Esophagus squamous epithelium (tissue), 5 donors: Measurements from ENCODE around the gene DEDD. TPM values are rescaled to one million over a fixed set of nuclear protein-coding genes. Genes with fewer than 3 reads are reported as not detected.
A peak's percentile ranks its signal among the peaks of the same experiment; 100 is the strongest.

Experiments used
- DNase-seq: peaks from one replicate; lab custom pipeline; 2025; lab: John Stamatoyannopoulos, UW
- H3K27ac ChIP-seq, 4 donors: fragments of 200-600 bp; sonication (generic); one replicate each; pipeline ENCODE4 v1.5.1; 2016 to 2019; ENCODE audit warnings: mild to moderate bottlenecking in 1 of 4
- H3K27me3 ChIP-seq, 4 donors: fragments of 200-600 bp; sonication (generic); 1 replicate in 3 of 4; 2 replicates in 1 of 4; pipeline versions ENCODE4 v1.5.1 to v1.6.0; 2017 to 2021; ENCODE audit warnings: antibody characterized with exemption in 1 of 4
- H3K36me3 ChIP-seq, 3 donors: fragments of 200-600 bp; sonication (generic); one replicate each; pipeline ENCODE4 v1.5.1; 2016 to 2019
- H3K4me1 ChIP-seq, 3 donors: fragments of 200-600 bp; sonication (generic); one replicate each; pipeline ENCODE4 v1.5.1; 2017 to 2019
- H3K4me3 ChIP-seq, 4 donors: fragments of 200-600 bp; sonication (generic); 1 replicate in 3 of 4; 2 replicates in 1 of 4; pipeline ENCODE4 v1.5.1; 2016 to 2019; ENCODE audit warnings: mild to moderate bottlenecking in 2 of 4, moderate library complexity in 1 of 4
- H3K9me3 ChIP-seq, 3 donors: fragments of 200-600 bp; sonication (generic); one replicate each; pipeline ENCODE4 v1.5.1; 2016 to 2019
- POLR2A ChIP-seq, 4 donors: fragments of 450-650 bp; IDR thresholded peaks; one replicate each; pipeline ENCODE4 v1.6.1; 2017; ENCODE audit warnings: antibody characterized with exemption in 4 of 4, mild to moderate bottlenecking in 4 of 4, moderate library complexity in 3 of 4
- WGBS, 2 donors: methylation state at CpG; one replicate each; pipeline ENCODE4 v1.1.5; 2018; 5-methylcytosine and 5-hydroxymethylcytosine counted together
- intact Hi-C: fragments of 100-400 bp; cut with DNase I; formaldehyde crosslinking; loops from one replicate; pipeline ENCODE4 v1.15.0; 2022
- total RNA-seq, 4 donors: library from RNA; depleted of rRNA; stranded (reverse); fragments of >200 nt; gene quantifications; one replicate each; pipeline ENCODE4 v1.1.0, GENCODE V29; 2016
- TF ChIP-seq, protein P1 (sequence below), 6 experiments: fragments of 450-650 bp in 4 of 6; fragments of 200-600 bp in 2 of 6; sonication (generic) in 2 of 6; IDR thresholded peaks; one replicate each; pipeline ENCODE4 v1.5.1; 2016 to 2019; ENCODE audit warnings: antibody characterized with exemption in 6 of 6, mild to moderate bottlenecking in 4 of 6, moderate library complexity in 4 of 6
- donor health status: DM: yes; HTN: yes; CAD: no.

DEDD gene
- total RNA-seq, 4 donors from 2014 or later: 16.6 to 32.8 (median 27.2) TPM

DNA sequence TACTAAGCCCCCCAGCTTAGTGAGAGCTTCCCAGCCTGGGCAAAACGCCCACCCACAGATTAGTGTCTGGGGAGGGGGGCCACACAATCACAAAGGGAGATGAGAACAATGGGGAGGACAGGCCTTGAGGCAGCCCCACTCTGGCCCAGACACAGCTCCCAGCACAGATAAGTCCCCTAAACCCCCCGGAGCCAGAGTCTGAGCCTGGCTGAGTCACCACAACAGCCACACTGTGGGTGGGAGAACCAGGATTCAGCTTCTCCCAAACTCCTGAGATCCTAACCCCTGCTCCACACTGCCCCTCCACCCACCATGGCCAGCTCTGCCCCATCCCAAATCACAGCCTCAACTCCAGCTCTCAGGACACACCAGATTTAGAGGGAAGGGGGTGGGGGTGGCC is 47.3 kb downstream of the DEDD start:
- Histone ChIP-seq H3K36me3 (peaks cover 0 to 3% (median 0%) of the 10 kb centered on the region in 3 donors), H3K4me1 (peaks cover 33 to 86% (median 34%) of the 10 kb centered on the region in 3 donors), H3K4me3 (peak overlapping the region; percentile 50 to 65 (median 64)), H3K27ac (peak overlapping the region; percentile 89 to 97 (median 94)), H3K9me3 (no peaks in the 10 kb centered on the region), H3K27me3 (no peaks in the 10 kb centered on the region)
- DNase-seq: no peak
- intact Hi-C loops: no loop called here
- WGBS, 2 donors: 57% methylated on average over 1 of the region's 2 CpGs; no CpG with 5 or more reads in 1 of the 2 donors
- TF ChIP-seq POLR2A (IDR thresholded peaks at IDR 0.05): no peak
- TF ChIP-seq, protein P1, sequence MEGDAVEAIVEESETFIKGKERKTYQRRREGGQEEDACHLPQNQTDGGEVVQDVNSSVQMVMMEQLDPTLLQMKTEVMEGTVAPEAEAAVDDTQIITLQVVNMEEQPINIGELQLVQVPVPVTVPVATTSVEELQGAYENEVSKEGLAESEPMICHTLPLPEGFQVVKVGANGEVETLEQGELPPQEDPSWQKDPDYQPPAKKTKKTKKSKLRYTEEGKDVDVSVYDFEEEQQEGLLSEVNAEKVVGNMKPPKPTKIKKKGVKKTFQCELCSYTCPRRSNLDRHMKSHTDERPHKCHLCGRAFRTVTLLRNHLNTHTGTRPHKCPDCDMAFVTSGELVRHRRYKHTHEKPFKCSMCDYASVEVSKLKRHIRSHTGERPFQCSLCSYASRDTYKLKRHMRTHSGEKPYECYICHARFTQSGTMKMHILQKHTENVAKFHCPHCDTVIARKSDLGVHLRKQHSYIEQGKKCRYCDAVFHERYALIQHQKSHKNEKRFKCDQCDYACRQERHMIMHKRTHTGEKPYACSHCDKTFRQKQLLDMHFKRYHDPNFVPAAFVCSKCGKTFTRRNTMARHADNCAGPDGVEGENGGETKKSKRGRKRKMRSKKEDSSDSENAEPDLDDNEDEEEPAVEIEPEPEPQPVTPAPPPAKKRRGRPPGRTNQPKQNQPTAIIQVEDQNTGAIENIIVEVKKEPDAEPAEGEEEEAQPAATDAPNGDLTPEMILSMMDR (IDR thresholded peaks at IDR 0.05): no peak

DNA sequence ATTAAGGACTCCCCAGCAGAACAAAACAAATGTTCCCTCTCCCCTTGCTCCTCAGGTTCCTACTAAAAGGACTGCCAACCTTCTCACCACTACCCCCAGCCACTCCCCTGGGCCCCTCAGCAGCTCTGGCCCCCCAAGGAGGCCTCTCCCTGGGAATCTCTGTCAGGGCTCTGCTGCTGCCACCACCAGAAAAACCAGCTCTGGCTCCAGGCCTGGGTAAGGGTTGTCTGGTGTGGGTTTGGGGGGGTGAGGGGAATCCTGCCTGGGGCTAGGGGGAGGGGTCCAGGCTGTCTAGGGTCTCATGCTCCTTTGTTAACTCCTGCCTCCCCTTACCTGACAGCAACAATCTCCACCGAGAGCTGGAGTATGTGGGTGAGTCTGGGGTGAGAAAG is 47.9 kb downstream of the DEDD start:
- no peaks in the 10 kb centered on the region for H3K9me3 ChIP-seq
- TF ChIP-seq POLR2A (IDR thresholded peaks at IDR 0.05): no peak
- TF ChIP-seq, protein P1 (IDR thresholded peaks at IDR 0.05): no peak
- 80% methylated on average over 1 of the region's 1 CpG; no CpG with 5 or more reads in 1 of the 2 donors for WGBS, 2 donors
- peak overlapping the region; percentile 50 to 65 (median 64) for H3K4me3 ChIP-seq
- intact Hi-C loops: no loop called here
- peaks cover 0 to 8% (median 0%) of the 10 kb centered on the region in 3 donors for H3K36me3 ChIP-seq
- DNase-seq: no peak
- H3K4me1 ChIP-seq: peaks cover 31 to 86% (median 32%) of the 10 kb centered on the region in 3 donors
- peaks cover 0 to 4% (median 0%) of the 10 kb centered on the region in 4 donors for H3K27me3 ChIP-seq
- peak overlapping the region; percentile 89 to 97 (median 94) for H3K27ac ChIP-seq

DNA sequence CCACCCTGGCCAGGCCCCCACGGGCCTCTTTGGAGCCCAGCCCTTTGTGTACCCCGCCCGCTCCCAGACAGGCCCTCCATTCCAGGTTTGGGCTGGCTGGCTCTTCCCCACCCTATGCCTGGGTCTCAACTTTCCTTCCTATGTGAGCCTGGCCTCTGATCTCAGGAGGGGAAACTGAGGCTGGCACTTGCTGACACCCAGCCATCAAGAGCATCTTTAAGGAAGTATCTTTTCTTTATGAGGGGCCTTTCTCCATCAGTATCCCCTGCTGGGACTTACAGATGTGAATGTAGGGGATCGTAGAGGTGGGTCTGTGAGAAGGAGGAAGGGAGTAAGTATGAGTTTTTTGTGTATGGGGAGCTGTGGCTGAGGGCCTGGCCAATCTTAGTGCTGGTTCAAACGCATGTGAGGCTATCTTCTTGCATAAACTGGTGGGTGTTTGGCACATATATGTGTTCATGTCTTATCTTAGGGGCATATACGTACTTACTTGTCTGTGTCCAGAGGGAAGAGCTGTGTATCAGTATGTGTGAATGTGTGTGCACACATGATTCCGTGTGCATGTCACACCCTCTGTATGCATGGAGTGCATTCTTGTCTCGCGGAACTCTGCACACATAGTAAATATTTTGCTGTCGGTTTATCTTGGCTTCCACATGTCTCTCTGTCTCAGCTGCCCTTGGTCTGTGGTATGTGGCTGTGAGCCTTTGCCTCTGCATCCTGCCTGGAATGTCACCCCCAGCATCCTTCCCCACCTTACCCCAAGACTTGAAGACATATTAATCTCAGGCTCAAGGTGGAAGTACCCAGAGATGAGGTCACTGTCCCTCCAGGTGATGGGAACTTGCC is 48.5 kb downstream of the DEDD start:
- WGBS, 2 donors: 60 to 77% methylated on average over 7 to 10 of the region's 10 CpGs
- no peaks in the 10 kb centered on the region for H3K9me3 ChIP-seq
- intact Hi-C loops: no loop called here
- peaks cover 33 to 86% (median 34%) of the 10 kb centered on the region in 3 donors for H3K4me1 ChIP-seq
- TF ChIP-seq POLR2A (IDR thresholded peaks at IDR 0.05): no peak
- TF ChIP-seq, protein P1 (IDR thresholded peaks at IDR 0.05): no peak
- no peak for DNase-seq
- H3K27me3 ChIP-seq: peaks cover 0 to 7% (median 0%) of the 10 kb centered on the region in 4 donors
- H3K27ac ChIP-seq: peak overlapping the region; percentile 89 to 97 (median 94)
- peak overlapping the region; percentile 28 to 65 (median 57) for H3K4me3 ChIP-seq
- peaks cover 0 to 13% (median 0%) of the 10 kb centered on the region in 3 donors for H3K36me3 ChIP-seq

GRCh38 chr1:161082996-161083747 is 49.3 kb downstream of the DEDD start:
- 42 to 67% methylated on average over 3 to 8 of the region's 8 CpGs for WGBS, 2 donors
- intact Hi-C loops: no loop called here
- H3K27me3 ChIP-seq: peaks cover 0 to 7% (median 0%) of the 10 kb centered on the region in 4 donors
- peak overlapping the region; percentile 89 to 97 (median 94) for H3K27ac ChIP-seq
- H3K36me3 ChIP-seq: peaks cover 0 to 21% (median 0%) of the 10 kb centered on the region in 3 donors
- H3K4me1 ChIP-seq: peaks cover 33 to 87% (median 34%) of the 10 kb centered on the region in 3 donors
- H3K4me3 ChIP-seq: peak overlapping the region in 3 of 4 donors; percentile 22 to 64 (median 28)
- no peaks in the 10 kb centered on the region for H3K9me3 ChIP-seq
- peak; percentile 41 for DNase-seq
- TF ChIP-seq, protein P1 (IDR thresholded peaks at IDR 0.05): peak in 2 of 6 experiments; percentile 3 to 24
- TF ChIP-seq POLR2A (IDR thresholded peaks at IDR 0.05): peak in 1 of 4 donors; percentile 11
